GM18867 (cell line): ENCODE measurements around the gene IL34.

Source experiments
- ATAC-seq: cut with Tn5 transposase; IDR thresholded peaks from one replicate; pipeline ENCODE4 v1.9.1; 2021; ENCODE audit warnings: mild to moderate bottlenecking, moderate library complexity; ENCODE audit not compliant: unreplicated experiment

IL34 gene

GRCh38 chr16:70687102-70687511 lies 40.7 kb downstream of the IL34 start:
- no peak for ATAC-seq

- no peak for ATAC-seq
These were observed 41.4 kb downstream of the IL34 start for GRCh38 chr16:70687671-70688245.

GRCh38 chr16:70688246-70688742 lies 41.9 kb downstream of the IL34 start:
- ATAC-seq: no peak

DNA sequence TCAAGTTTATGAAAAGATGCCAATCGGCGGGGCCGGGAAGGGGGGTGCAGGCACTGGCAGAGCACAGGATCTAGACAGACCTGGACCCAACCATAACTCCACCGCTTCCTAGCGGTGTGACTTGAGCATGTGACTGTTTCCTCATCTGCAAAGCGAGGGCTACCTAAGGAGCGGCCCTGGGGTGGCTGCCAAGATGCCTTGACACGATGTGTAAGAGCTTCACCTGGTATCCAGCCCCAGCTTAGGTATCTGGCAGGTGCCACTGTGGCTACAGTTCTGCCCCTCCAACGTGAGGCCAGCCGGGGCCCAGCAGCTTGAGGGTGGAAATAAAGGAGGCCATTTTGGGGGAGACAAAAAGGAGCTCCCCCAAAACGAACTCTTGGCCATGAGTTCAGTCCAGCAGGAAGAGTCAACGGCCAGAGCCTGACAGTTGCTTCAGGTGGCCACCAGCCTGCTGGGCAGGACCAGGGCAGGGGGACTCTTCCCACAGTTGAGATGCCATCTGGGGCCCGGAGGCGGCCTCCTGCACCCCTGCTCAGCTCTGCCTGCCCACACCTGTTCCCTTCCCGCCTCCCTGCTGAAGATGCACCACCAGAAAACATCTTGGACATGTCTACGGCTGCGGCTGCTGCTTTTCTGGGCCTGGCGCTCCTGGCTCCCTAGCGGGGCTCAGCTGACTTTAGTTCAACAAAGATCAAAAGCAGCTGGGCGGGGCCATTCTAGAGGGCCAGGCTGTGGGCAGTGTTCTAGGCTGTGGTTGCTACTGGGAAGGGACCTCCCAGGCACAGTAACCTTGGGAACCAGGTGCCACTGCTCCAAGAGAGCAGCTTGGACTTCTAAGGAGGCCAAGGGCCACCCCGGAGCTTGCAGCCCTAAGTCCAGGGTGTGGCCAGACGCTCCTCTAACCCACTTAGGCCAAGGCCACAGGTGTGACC lies 42.9 kb downstream of the IL34 start:
- ATAC-seq: no peak

GRCh38 chr16:70689970-70690891 lies 43.9 kb downstream of the IL34 start:
- ATAC-seq: no peak

- ATAC-seq: no peak
These were observed 45.1 kb downstream of the IL34 start for GRCh38 chr16:70691223-70692129.

DNA sequence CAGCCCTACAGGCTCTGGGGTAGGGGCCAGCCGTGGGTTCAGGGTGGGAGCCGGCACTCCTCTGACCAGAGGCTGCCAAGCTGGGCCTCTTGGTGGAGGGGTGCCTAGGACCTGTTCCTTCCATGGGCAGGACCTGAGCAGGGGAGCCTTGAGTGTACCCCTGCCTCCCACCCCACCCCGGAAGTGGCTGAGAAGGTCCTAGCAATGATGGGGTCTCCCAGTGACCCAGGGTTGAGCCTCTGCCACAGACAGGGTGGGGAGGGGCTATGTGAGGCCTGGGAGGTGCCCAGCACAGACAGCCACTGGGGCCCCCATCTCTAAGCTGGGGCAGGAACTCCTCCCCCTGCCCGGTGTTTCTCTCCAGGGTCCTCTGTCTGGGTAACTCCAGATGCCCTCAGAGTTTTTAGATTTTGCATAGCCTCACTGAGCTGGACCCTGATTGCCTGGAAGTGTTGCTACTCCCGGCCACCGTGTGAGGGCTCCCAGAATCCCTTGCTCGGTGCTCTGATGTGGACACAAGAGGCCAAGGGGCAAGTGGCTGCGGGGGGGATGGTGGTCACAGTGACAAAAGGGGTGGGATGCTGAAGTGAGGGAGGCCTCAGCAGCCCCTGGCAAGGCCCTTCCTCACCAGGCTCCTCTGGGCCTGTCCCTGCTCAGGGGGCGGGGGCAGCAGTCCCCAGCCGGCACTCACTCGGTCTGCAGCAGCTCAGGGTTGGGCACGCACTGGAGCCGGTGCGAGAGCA lies 45.9 kb downstream of the IL34 start:
- ATAC-seq: no peak

- no peak for ATAC-seq
These were observed 46.7 kb downstream of the IL34 start for GRCh38 chr16:70692873-70693671.

DNA sequence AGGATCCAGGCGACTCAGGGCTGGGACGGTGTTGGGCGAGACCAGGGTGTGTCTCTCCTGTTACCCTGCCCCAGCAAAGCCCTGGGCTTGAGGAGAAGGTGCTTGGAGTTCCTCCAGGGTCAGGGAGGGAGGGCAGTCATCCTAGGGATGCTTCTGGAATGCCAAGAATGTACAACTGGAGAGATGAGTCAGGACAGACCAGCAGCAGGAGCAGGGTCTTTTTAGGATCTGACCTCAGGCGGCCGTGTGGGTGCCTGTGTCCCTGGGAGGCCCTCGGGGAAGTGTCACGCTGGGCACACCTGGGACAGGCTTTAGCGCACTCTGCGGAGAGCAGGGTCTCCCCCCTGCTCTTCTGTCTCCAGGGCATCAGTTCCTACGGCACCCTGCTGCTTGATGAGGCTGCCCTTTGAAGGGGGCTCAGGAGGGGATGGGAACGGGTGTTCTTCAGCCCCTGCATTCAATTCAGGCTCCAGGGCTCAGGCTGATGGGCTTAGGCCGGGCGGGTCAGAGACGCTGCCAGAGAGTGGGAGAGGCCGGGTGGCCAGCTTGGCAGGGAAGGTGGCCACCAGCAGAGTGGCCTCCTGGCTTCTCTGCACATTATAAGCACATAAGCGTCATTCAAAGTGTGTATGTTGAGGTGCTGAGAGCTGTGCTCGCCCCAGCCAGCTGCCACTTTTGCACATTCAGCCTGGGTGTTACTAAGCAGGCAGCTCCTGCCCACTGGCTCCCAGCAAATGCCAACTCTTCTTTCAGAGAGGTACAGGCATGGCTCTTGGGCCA lies 47.9 kb downstream of the IL34 start:
- no peak for ATAC-seq

DNA sequence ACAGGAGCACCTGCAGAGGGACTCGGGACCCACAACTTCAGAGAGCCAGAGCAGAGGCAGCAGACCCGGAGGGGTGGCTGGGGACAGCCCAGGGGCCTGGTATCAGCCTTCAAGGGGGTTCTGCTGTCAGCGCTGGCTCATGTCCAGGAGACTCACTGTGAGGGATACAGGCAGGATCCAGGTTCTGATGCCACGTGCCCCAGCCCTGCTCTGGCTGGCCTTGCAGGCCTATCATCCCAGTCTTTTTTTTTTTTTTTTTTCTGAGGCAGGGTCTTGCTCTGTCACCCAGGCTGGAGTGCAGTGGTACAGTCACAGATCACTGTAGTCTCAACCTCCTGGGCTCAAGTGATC lies 48.5 kb downstream of the IL34 start:
- ATAC-seq: no peak

DNA sequence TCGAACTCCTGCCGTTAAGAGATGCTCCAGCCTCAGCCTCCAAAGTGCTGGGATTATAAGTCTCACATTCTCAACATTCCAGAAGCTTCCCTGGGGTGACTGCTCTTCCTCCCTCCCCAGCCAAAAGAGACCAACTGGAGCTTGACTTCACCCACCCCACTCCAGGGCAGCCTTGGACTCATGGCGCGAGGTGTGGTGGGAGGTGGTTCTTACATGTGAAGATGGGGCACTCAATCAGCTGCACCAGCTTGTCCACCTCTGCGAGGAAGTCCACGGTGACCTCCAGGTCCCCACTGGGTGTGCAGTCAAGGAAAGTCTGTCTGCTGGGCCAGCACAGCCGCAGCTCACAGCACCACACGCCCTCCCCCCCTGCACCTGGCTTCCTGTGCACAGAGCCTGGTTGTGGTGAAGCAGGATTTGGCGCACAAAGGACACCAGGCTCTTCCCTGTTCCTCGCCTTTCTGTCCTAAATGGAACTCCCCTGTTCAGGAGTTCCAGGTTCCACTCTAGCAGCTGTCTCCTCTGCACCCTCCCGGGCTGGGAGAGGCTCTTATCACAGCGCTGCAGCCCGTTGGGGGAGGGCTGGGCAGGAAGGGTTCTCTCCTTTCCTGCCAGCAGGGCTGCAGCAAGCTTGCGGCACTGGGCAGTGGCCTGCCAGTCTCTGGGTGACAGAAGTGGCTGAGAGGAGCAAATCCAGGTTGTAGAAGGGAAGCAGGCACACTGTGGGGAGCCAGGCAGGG lies 49.1 kb downstream of the IL34 start:
- no peak for ATAC-seq

- ATAC-seq: no peak
These were observed 50.0 kb downstream of the IL34 start for GRCh38 chr16:70696355-70696754.

- ATAC-seq: no peak
These were observed 50.7 kb downstream of the IL34 start for GRCh38 chr16:70696952-70697593.

- ATAC-seq: no peak
These were observed 51.3 kb downstream of the IL34 start for GRCh38 chr16:70697594-70698170.

DNA sequence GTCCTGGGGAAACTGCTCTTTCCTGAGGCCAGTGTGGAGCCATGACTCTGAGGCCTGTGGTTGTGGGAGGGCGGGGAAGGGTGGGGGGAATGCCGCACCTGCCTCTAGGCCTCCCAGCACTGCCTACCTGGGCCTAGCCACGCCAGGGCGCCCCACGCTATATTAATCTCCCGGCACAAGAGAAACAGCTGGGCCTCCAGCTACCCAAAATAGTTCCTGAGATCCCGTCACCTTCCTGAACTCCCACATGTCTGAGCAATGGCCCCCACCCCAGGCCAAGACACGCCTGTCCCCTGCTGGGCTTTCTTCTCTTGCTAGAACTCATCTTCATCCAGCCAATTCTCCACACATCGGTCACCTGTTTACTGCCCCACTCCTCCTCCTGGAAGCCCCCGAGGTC lies 52.5 kb downstream of the IL34 start:
- no peak for ATAC-seq

GRCh38 chr16:70699696-70700095 lies 53.3 kb downstream of the IL34 start:
- no peak for ATAC-seq
